ENCODE results near the gene MARCHF3.
"Not testable (repeated sequence)": the region's sequence is repeated elsewhere in the genome, so short reads cannot be mapped to it uniquely, and the experiment has no call there.

Gene MARCHF3

DNA sequence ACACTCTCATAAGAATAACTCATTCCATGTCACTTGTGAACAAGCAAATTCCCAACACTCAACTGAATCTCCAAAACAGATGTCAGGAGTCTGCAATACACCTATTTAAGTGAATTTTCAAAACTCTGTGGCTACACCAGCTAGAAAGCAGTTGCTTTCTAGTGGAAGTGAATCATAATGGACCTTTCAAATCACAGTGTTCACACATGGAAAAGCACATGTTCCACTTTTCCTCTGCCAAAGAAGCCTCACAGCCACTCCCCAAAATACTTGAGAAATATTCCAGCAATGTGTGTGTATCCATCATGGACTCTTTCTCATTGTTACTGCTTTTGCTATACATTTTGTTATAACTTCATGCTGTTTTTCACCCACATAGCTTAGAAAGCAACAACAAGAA is 17.4 kb downstream of the MARCHF3 start:
- no peak for DNase-seq (ENCODE audit: low read depth, low spot score)

DNA sequence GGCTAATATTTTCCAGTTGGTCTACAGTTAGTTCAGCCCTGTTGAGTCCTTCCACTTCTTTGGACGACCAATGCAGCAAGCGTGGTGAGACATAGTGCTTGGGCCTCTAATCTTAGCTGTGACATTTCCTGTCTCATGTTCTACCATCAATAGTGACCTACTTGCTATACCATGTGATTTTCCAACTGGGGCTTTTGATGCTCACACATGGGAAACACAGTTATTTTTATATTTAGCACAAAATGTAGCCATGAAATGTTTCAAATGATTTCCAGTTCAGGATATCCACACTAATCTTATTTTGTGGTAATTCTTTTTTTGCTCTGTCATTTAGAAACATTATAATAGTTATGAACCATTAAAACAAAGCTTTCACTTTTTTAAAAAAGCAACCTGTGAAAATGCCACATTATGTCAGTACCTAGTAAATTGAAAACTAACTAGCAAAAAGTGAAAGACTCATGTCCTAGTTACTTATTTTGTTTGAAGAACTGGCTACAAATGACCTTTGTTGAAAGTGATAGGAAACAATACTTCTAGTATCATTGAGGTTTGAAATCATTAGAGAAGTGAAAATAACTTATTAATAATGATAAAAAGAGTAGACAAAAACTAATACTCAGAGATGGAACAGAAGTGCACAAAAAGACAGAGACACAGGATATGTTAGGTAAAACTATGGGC is 18.3 kb downstream of the MARCHF3 start:
- DNase-seq (ENCODE audit: low read depth, low spot score): no peak

DNA sequence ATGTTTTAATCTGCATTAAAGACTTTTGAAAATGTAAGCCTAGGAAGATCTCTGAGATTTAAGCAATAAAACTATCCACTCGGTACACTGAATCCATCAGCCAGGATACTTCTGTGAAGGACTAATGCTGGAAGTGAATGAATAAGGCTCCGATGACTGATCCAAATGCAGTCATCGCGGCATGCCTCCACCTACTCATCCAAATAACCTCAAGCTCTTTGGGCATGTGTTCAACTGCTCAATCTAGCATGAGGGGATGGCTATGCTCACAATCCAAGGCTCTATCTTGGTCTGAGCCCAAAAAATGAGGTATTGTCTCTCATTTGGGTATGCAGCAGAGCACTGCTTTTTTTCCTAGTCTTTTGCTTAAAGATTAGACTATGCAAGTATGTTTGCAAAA is 19.2 kb downstream of the MARCHF3 start:
- no peak for DNase-seq (ENCODE audit: low read depth, low spot score)

DNA sequence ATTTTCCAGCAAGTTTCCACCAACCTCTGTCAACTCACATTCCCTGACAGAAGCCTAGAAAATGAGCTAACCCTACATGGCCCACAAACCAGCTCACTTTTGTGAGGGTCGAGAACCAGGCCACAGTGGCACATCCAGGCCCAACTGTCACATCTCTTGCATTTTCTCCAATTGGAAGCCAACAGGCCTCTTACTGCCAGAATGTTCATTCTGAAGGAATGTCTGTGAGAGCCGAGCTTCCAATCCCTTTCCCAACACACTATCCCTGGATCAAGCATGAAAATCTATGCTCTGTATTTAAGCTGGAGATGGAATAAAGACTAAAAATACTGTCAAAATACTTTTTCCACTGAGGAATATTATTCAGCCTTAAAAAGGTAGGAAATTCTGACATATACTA is 20.0 kb downstream of the MARCHF3 start:
- no peak for DNase-seq (ENCODE audit: low read depth, low spot score)

DNA sequence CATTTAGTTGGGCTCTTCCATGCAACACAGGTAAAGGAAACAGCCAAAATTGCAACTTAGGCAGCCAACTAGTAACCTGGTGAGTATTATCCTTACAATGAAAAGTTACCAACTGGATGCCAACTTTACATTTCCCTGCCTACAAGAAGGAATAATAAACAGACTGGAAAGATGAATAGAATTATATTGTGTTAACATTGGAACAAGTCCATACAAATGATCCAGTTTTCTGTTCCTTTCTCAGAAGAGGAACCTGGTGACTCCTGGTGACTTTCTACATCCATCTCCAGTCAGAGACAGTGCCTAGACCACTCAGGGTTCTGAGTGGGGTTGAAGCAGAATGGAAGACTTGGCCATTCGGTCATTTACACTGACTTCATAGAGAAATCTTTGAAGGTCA is 20.6 kb downstream of the MARCHF3 start:
- no peak for DNase-seq (ENCODE audit: low read depth, low spot score)

GRCh38 chr5:127008300-127008975 is 21.9 kb downstream of the MARCHF3 start:
- DNase-seq (ENCODE audit: low read depth, low spot score): no peak

DNA sequence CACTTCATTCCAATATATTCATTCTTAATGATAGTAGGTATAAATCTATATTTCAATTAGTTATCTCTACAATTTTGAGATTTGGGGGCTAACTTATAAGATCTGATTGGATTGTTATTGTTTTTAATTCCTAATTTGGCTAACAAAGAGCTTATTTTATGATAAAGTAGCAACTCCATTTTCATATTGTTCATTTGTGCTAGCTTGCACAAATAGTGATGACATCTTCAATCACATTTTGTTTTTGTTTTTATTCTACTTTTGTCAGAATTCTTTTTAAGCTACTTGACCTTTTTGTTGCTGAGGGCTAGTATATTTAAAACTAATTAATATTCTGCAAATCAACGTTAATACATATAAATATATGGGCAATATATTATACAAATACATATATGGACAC is 22.8 kb downstream of the MARCHF3 start:
- no peak for DNase-seq (ENCODE audit: low read depth, low spot score)

- no peak for DNase-seq (ENCODE audit: low read depth, low spot score)
Measured at GRCh38 chr5:127006744-127007143, 23.6 kb downstream of the MARCHF3 start.

DNA sequence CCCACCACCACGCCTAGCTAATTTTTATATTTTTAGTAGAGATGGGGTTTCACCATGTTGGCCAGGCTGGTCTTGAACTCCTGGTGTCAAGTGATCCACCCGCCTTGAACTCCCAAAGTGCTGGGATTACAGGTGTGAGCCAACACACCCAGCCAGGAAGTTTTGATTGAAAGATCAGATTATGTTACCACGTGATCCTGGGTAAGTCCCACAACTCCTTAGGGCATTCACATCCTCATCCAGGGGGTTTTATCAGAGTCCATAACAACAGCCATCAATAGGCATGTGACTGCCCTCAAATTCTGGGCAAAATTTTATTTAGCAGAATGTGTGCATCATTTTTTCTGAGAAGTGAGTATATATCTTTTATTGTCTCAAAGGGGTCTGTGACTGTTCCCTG is 25.1 kb downstream of the MARCHF3 start:
- DNase-seq (ENCODE audit: low read depth, low spot score): not testable (repeated sequence)

DNA sequence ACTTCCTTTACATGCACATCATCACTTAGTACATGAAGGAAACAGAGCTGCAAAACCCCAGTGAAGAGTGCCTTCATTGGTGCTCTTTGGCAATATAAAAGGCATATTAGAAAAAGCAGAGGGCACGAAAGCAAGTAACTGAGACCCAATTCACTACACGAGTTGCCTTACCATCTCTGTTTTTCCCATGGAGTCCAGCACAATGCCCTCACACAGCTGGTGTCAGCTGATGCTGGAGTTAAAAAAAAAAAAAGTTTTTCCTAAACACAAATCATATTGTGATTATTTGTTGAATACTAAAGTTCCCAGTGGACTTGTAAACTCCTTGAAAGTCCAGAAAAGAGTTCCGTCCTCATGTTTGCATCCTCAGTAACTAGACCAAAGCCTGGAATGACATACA is 25.6 kb downstream of the MARCHF3 start:
- no peak for DNase-seq (ENCODE audit: low read depth, low spot score)

GRCh38 chr5:127003798-127004495 is 26.4 kb downstream of the MARCHF3 start:
- DNase-seq (ENCODE audit: low read depth, low spot score): no peak

DNA sequence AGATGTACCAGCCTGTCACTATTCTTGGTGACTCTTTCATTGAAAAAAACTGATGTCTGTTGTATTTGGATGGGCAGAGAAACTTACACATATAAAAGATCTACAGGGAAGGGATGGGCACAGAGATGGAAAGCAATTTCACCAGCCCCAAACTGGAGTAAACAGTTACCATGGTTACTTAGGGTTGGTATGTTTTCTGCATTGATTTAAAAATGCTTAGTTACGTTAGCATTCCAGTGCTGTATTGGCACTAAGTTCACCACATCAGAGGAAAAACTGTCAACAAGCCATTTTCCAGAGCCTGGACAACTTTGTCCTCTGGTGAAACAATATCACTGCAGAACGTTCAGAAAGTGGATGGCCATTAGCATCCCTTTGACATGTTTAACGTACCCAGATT is 28.0 kb downstream of the MARCHF3 start:
- DNase-seq (ENCODE audit: low read depth, low spot score): no peak

- DNase-seq (ENCODE audit: low read depth, low spot score): no peak
Measured at GRCh38 chr5:127001621-127002296, 28.6 kb downstream of the MARCHF3 start.

DNA sequence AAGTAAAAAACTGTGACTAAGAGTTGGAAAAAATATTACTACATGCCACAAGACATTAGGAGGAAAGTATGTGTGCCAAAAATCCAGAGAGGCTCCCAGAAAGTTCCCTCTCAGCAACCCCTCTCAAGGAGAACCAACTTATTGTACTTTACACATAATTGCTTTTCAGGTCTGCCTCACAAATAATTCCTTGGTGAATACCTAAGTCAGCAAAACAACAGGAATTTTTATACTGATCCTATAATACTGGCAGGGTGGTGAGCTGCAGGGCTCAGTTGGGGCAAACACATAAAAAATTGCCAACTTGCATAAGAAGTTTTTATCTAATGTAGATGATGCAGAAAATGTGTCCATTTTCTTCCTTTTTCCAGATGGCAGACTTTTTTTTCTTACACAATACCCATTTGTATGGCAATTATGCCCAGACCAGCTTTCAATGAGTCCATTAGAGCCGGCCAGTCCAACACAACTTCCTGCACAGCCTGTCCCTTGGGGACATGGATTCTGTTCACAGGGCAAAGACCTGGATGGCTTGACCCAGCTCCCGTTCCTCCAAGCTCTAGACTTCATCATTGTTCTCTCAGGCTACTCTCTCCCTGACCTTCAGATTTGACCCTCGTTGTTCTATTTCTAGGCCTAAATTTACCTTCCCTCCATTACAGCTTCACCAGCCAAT is 31.3 kb downstream of the MARCHF3 start:
- no peak for DNase-seq (ENCODE audit: low read depth, low spot score)

DNA sequence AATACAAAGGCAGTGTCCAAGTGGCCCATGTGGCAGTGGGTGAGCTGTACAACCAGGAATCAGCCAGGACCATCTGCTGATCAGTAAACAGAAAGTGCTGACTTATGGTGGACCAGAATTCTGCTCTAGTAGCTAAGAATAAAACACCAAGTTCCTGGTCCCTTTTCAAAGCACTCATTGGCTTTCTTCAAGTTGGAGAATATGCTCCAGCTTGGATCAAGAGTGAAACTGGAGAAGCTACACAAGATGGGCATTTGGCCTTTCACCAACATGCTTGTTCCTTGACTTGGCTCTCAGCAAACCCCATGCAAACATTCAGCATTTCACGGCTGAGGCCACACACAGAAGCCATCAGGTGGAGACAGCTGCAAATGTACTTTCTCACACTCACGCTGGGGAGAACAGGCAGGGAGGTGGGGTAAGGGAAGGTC is 32.1 kb downstream of the MARCHF3 start:
- no peak for DNase-seq (ENCODE audit: low read depth, low spot score)

GRCh38 chr5:126995689-126996088 is 34.7 kb downstream of the MARCHF3 start:
- no peak for DNase-seq (ENCODE audit: low read depth, low spot score)

- no peak for DNase-seq (ENCODE audit: low read depth, low spot score)
Measured at GRCh38 chr5:126995039-126995438, 35.3 kb downstream of the MARCHF3 start.

DNA sequence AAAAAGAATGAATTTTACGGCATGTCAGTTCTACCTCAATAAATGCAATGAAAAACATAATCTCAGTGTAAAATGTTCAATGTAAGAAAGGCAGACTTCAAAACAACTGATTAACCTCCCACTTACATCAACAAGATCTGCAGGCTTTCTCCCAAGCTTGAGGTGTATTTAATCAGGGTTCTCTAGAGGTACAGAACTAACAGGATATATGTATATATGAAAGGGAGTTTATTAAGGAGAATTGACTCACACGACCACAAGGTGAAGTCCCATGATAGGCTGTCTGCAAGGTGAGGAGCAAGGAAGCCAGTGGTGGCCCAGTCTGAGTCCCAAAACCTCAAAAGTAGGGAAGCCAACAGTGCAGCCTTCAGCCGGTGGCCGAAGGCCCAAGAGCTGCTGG is 35.9 kb downstream of the MARCHF3 start:
- no peak for DNase-seq (ENCODE audit: low read depth, low spot score)

GRCh38 chr5:126988021-126988569 is 42.3 kb downstream of the MARCHF3 start:
- no peak for DNase-seq (ENCODE audit: low read depth, low spot score)

DNA sequence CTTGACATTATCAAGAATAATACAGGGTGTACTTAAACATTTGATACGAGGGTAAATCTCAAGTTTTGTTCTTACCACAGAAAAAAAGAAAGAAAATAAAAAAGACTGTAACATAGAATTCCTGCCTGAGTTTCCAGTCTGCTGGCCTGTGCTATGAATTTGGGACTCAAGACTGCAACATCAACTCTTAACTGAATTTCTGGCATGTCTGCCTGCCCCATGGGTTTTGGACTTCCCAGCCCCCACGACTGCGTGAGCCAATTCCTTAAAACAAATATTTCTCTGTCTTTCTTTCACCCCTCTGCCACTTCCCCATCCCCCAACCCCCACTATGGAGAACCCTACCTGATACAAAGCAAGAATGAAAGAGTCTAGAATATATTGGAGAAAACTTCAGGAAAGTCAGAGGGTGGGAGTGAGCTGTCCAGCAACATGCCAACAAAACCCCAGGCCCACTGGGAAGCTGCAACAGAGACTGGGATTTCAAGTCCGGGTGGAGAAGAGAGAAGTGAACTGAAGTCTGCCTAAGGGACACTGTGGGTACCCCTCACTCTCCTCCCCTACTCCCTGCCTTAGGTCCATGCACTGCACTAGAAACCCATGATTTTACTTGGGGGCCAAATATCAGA is 43.0 kb downstream of the MARCHF3 start:
- DNase-seq (ENCODE audit: low read depth, low spot score): no peak

DNA sequence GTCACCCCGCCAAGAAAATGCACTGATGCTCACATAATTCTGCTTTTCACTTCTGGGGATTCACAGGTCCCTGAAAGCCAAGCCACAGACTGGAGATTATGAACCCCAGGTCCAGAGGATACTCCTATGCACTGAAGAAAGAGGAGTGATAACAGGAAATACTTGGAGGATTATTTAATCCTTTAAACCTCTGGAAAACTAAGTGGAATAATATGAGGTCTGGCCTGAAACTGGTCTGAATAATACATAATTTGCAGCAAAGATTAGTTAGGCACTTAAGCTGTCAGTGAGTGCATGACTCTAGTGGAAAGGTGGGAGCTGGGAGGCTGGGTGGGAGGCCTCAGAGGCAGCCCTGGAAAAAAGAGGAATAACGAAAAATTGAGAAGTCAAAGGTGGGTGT is 45.7 kb downstream of the MARCHF3 start:
- DNase-seq (ENCODE audit: low read depth, low spot score): no peak
